ENCODE results near the gene NADK.

Gene NADK

GRCh38 chr1:1763657-1764621, 14.3 kb downstream of the NADK start:
- Mint-ChIP-seq H3K36me3 (peaks cover 13% of the 10 kb centered on the region), H3K9me3 (no peaks in the 10 kb centered on the region), H3K27me3 (no peaks in the 10 kb centered on the region), H3K4me1 (peaks cover 4% of the 10 kb centered on the region), H3K4me3 (no peak overlapping the region), H3K27ac (no peak overlapping the region)
- DNase-seq (ENCODE audit: low spot score in 2 of 2) (no peak), ATAC-seq (ENCODE audit: low read depth) (peak; percentile 52)

GRCh38 chr1:1761504-1762376, 16.5 kb downstream of the NADK start:
- Mint-ChIP-seq H3K4me1 (peaks cover 2% of the 10 kb centered on the region), H3K27ac (peak overlapping the region; percentile 31), H3K4me3 (no peak overlapping the region), H3K9me3 (no peaks in the 10 kb centered on the region), H3K27me3 (no peaks in the 10 kb centered on the region), H3K36me3 (peaks cover 16% of the 10 kb centered on the region)
- no peak for ATAC-seq (ENCODE audit: low read depth)
- DNase-seq (ENCODE audit: low spot score in 2 of 2) = no peak

DNA sequence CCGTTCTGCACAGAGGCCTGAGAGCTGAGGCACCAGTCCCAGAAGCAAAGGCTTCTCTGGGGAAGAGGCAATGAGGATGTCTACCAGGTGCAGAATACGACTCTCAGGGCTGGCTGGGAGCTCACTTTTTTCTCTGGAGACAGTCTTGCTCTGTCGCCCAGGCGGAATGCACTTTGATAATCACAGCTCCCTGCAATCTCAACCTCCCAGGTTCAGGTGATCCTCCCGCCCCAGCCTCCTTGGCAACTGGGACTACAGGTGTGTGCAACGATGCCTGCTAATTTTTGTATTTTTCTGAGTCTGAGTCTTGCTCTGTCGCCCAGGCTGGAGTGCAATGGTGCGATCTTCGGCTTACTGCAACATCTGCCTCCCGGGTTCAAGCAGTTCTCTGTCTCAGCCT, 17.6 kb downstream of the NADK start:
- H3K4me1 Mint-ChIP-seq = peaks cover 2% of the 10 kb centered on the region
- no peak overlapping the region for H3K4me3 Mint-ChIP-seq
- peaks cover 16% of the 10 kb centered on the region for H3K36me3 Mint-ChIP-seq
- no peak for ATAC-seq (ENCODE audit: low read depth)
- no peak overlapping the region for H3K27ac Mint-ChIP-seq
- no peaks in the 10 kb centered on the region for H3K9me3 Mint-ChIP-seq
- DNase-seq (ENCODE audit: low spot score in 2 of 2) = no peak
- H3K27me3 Mint-ChIP-seq = no peaks in the 10 kb centered on the region

DNA sequence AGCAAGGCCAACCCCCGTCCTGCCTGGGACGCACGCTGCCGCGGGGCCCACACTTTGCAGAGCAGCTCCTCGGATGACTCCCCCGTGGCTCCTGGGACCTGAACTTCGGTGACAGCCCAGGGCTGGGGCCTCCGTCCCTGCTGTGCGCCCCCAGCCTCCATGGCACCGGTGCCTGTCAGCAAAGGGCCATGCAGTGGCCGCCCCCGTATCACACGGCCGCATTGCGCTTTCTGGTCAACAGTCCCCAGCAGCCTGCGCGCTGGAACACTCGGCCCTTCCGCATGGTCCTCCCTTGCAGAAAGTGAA, 18.0 kb downstream of the NADK start:
- H3K27me3 Mint-ChIP-seq = no peaks in the 10 kb centered on the region
- H3K4me1 Mint-ChIP-seq = peaks cover 2% of the 10 kb centered on the region
- no peak for ATAC-seq (ENCODE audit: low read depth)
- DNase-seq (ENCODE audit: low spot score in 2 of 2) = no peak
- no peaks in the 10 kb centered on the region for H3K9me3 Mint-ChIP-seq
- peaks cover 16% of the 10 kb centered on the region for H3K36me3 Mint-ChIP-seq
- H3K4me3 Mint-ChIP-seq = no peak overlapping the region
- no peak overlapping the region for H3K27ac Mint-ChIP-seq

DNA sequence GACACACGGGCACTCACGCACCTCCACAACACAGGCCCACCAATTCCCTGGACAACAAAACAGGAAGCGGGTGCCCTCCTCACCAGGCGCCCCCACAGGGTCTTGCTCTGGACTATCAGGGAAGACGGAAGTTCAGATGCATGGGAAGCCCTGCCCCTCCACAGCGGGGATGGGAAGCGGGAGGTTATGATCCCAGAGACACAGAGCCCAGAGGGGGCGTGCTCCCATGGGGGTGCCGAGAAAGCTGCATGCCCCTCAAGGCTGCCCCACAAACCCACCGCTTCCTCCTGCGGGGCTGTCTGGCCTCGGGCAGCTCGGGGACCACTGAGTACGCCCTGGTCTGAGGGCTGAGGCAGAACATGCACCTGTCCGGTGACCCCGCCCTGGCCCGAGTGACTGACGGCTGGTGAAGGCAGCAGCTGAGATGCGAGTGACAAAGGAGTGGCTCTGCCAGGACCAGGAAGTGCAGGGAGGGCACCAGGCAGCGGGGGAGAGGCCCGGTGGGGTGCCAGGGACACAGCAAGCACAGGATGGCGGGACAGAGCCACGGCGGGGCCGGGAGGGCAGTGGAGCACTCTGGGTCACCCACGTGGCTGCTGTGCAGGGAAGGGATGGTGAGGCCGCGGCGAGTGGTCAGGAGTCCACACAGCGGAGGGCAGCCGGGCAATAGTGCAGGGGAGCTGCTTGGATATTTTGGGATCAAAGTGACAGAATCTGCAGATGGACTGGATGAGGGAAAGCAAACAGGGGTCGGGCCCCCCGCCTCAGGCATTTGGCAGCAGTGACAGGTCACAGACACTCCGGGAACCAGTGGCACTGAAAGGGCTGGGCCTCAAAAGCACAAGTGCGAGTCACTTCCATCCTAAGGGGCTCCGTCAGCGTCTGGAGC, 18.6 kb downstream of the NADK start:
- no peaks in the 10 kb centered on the region for H3K9me3 Mint-ChIP-seq
- peaks cover 16% of the 10 kb centered on the region for H3K36me3 Mint-ChIP-seq
- ATAC-seq (ENCODE audit: low read depth) (no peak), DNase-seq (ENCODE audit: low spot score in 2 of 2) (no peak)
- H3K27ac Mint-ChIP-seq = no peak overlapping the region
- H3K4me3 Mint-ChIP-seq = no peak overlapping the region
- H3K4me1 Mint-ChIP-seq = peaks cover 2% of the 10 kb centered on the region
- H3K27me3 Mint-ChIP-seq = no peaks in the 10 kb centered on the region

- H3K4me1 Mint-ChIP-seq = peaks cover 2% of the 10 kb centered on the region
- peaks cover 16% of the 10 kb centered on the region for H3K36me3 Mint-ChIP-seq
- no peaks in the 10 kb centered on the region for H3K27me3 Mint-ChIP-seq
- no peak for ATAC-seq (ENCODE audit: low read depth)
- no peaks in the 10 kb centered on the region for H3K9me3 Mint-ChIP-seq
- no peak for DNase-seq (ENCODE audit: low spot score in 2 of 2)
- H3K4me3 Mint-ChIP-seq = no peak overlapping the region
- H3K27ac Mint-ChIP-seq = peak overlapping the region; percentile 24
Measured at GRCh38 chr1:1758692-1759455, 19.4 kb downstream of the NADK start.

GRCh38 chr1:1758059-1758621, 20.1 kb downstream of the NADK start:
- no peak for ATAC-seq (ENCODE audit: low read depth)
- Mint-ChIP-seq H3K36me3 (peaks cover 16% of the 10 kb centered on the region), H3K27me3 (no peaks in the 10 kb centered on the region), H3K4me1 (peaks cover 2% of the 10 kb centered on the region), H3K4me3 (no peak overlapping the region), H3K9me3 (no peaks in the 10 kb centered on the region), H3K27ac (peak overlapping the region; percentile 24)
- DNase-seq (ENCODE audit: low spot score in 2 of 2) = no peak

- DNase-seq (ENCODE audit: low spot score in 2 of 2) = no peak
- no peaks in the 10 kb centered on the region for H3K9me3 Mint-ChIP-seq
- H3K27me3 Mint-ChIP-seq = no peaks in the 10 kb centered on the region
- H3K27ac Mint-ChIP-seq = no peak overlapping the region
- no peak for ATAC-seq (ENCODE audit: low read depth)
- H3K4me1 Mint-ChIP-seq = peaks cover 2% of the 10 kb centered on the region
- no peak overlapping the region for H3K4me3 Mint-ChIP-seq
- peaks cover 16% of the 10 kb centered on the region for H3K36me3 Mint-ChIP-seq
Measured at GRCh38 chr1:1757422-1758058, 20.7 kb downstream of the NADK start.

DNA sequence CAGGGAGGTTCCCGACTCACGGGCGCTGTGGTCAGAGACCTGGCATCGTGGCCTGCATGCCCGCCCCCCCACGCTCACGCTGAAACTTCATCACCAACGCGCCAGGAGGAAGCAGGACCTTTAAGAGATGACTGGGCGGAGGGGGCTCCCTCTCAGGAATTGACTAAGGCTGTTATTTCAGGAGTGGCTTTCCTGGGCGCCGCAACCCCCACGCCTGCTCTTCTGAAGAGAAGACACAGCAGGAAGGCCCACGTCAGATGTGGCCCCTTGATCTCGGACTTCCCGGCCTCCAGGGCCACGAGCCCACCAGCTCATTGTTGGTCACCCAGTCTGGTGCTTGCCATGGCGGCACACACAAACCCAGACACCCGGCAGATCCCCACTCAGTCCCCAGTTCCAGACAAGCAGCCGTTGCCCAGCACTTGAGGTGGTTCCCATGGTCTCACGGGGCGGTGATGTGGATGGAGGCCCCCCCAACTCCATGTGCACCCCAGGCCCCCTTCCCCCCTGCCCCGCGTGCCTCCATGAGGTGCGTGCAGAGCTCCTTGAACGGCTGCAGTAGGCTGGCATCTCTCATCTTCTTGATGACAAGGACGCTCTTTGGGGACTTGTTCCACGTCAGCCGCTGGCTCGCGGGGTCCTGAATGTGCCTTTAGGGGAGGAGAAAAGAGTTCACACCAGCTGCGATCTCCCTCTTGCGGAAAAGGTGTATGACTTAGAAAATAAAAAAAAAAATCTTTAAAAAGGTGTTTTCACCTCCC, 21.4 kb downstream of the NADK start:
- Mint-ChIP-seq H3K4me1 (peaks cover 2% of the 10 kb centered on the region), H3K27me3 (no peaks in the 10 kb centered on the region), H3K9me3 (no peaks in the 10 kb centered on the region), H3K27ac (no peak overlapping the region), H3K36me3 (peaks cover 16% of the 10 kb centered on the region), H3K4me3 (no peak overlapping the region)
- DNase-seq (ENCODE audit: low spot score in 2 of 2) = no peak
- no peak for ATAC-seq (ENCODE audit: low read depth)

DNA sequence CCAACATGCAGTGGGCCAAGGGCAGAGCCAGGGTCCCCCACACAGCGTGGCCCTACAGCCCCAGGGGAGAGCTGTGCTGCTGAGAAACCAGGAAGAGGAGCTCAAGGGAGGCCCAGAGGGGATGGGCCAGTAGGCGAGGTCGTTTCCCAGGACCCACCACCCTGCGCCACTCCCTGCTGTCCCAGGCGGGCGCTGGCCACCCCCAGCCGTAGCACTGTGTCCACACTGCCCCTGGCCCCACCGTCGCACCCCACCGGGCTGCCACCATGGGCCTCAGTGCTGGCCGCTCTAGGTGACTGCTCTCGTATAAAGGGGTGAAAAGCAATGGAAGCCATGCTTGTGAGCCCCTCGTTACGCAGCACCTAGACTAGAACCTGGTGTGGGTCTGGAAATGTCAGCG, 22.4 kb downstream of the NADK start:
- DNase-seq (ENCODE audit: low spot score in 2 of 2) (no peak), ATAC-seq (ENCODE audit: low read depth) (no peak)
- H3K27ac Mint-ChIP-seq = no peak overlapping the region
- H3K36me3 Mint-ChIP-seq = peaks cover 11% of the 10 kb centered on the region
- no peaks in the 10 kb centered on the region for H3K4me1 Mint-ChIP-seq
- H3K9me3 Mint-ChIP-seq = no peaks in the 10 kb centered on the region
- H3K4me3 Mint-ChIP-seq = no peak overlapping the region
- no peaks in the 10 kb centered on the region for H3K27me3 Mint-ChIP-seq

GRCh38 chr1:1755426-1755825, 22.8 kb downstream of the NADK start:
- DNase-seq (ENCODE audit: low spot score in 2 of 2) (no peak), ATAC-seq (ENCODE audit: low read depth) (no peak)
- H3K36me3 Mint-ChIP-seq = peaks cover 11% of the 10 kb centered on the region
- no peaks in the 10 kb centered on the region for H3K9me3 Mint-ChIP-seq
- no peak overlapping the region for H3K4me3 Mint-ChIP-seq
- no peaks in the 10 kb centered on the region for H3K27me3 Mint-ChIP-seq
- H3K4me1 Mint-ChIP-seq = no peaks in the 10 kb centered on the region
- no peak overlapping the region for H3K27ac Mint-ChIP-seq

Data from memory B cell (primary cell).